SK-N-SH (cell line): ENCODE measurements around the gene ADCY5.

Source experiments
- SMC3 ChIP-seq: IDR thresholded peaks from 2 replicates; pipeline ENCODE4 v1.6.1; 2012; ENCODE audit warnings: low read depth, low read length, improper control_type of control experiment
- TCF12 ChIP-seq: IDR thresholded peaks from 2 replicates; pipeline ENCODE4 v1.4.0; 2012
- TF ChIP-seq, protein P1 (sequence below): IDR thresholded peaks from 2 replicates; pipeline ENCODE4 v1.6.1; 2012; ENCODE audit warnings: mild to moderate bottlenecking, low read depth, low read length, moderate library complexity
- TF ChIP-seq, protein P2 (sequence below): fragments of 200-600 bp; sonication (generic); IDR thresholded peaks from 2 replicates; pipeline ENCODE4 v1.6.1; 2017; ENCODE audit warnings: antibody characterized with exemption, mild to moderate bottlenecking, moderate library complexity

DNA sequence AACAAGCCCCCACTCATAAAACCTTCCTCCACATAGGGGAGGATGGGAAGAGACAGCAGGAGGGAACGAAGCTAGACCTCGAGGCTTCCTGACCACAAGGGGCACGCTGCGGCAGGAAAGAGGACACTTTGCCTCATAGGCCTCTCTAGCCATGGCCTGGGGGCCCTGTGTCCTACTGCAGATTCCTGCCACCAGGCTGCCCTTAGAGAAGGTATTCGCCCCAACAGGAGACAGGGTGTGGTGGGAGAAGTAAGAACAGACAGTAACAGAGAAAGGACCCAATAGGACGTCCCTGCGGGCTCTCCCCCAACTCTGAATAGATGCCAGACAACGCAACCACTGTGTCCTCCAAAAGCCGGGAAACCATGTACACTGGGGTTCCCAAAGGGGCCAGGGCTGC lies 36.8 kb downstream of the ADCY5 start:
- TF ChIP-seq, protein P1, sequence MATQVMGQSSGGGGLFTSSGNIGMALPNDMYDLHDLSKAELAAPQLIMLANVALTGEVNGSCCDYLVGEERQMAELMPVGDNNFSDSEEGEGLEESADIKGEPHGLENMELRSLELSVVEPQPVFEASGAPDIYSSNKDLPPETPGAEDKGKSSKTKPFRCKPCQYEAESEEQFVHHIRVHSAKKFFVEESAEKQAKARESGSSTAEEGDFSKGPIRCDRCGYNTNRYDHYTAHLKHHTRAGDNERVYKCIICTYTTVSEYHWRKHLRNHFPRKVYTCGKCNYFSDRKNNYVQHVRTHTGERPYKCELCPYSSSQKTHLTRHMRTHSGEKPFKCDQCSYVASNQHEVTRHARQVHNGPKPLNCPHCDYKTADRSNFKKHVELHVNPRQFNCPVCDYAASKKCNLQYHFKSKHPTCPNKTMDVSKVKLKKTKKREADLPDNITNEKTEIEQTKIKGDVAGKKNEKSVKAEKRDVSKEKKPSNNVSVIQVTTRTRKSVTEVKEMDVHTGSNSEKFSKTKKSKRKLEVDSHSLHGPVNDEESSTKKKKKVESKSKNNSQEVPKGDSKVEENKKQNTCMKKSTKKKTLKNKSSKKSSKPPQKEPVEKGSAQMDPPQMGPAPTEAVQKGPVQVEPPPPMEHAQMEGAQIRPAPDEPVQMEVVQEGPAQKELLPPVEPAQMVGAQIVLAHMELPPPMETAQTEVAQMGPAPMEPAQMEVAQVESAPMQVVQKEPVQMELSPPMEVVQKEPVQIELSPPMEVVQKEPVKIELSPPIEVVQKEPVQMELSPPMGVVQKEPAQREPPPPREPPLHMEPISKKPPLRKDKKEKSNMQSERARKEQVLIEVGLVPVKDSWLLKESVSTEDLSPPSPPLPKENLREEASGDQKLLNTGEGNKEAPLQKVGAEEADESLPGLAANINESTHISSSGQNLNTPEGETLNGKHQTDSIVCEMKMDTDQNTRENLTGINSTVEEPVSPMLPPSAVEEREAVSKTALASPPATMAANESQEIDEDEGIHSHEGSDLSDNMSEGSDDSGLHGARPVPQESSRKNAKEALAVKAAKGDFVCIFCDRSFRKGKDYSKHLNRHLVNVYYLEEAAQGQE = no peak
- no peak for TF ChIP-seq SMC3
- TF ChIP-seq, protein P2, sequence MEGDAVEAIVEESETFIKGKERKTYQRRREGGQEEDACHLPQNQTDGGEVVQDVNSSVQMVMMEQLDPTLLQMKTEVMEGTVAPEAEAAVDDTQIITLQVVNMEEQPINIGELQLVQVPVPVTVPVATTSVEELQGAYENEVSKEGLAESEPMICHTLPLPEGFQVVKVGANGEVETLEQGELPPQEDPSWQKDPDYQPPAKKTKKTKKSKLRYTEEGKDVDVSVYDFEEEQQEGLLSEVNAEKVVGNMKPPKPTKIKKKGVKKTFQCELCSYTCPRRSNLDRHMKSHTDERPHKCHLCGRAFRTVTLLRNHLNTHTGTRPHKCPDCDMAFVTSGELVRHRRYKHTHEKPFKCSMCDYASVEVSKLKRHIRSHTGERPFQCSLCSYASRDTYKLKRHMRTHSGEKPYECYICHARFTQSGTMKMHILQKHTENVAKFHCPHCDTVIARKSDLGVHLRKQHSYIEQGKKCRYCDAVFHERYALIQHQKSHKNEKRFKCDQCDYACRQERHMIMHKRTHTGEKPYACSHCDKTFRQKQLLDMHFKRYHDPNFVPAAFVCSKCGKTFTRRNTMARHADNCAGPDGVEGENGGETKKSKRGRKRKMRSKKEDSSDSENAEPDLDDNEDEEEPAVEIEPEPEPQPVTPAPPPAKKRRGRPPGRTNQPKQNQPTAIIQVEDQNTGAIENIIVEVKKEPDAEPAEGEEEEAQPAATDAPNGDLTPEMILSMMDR = no peak
- no peak for TF ChIP-seq TCF12
